GM19025 (cell line): Measurements from ENCODE around the gene IL25.
"Not testable (repeated sequence)": the region's sequence is repeated elsewhere in the genome, so short reads cannot be mapped to it uniquely, and the experiment has no call there.

ENCODE experiments used
- ATAC-seq: cut with Tn5 transposase; IDR thresholded peaks from one replicate; pipeline ENCODE4 v1.9.1; 2021; ENCODE audit warnings: mild to moderate bottlenecking, low read depth, moderate library complexity; ENCODE audit not compliant: unreplicated experiment

The IL25 gene

DNA sequence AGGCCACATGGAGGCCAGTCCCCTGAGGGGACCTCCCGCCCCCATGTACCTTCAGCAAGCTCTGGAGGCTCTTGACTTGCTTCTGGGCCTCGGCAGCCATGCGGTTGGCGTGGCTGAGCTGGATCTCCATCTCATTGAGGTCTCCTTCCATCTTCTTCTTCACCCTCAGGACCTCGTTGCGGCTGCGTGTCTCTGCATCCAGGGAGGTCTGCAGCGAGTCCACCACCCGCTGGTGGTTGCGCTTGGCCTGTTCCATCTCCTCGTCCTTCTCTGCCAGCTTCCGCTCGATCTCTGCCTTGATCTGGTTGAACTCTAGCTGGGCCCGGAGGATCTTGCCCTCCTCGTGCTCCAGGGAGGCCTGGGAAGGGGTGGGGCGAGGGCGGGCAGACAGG, 13.7 kb downstream of the IL25 start:
- not testable (repeated sequence) for ATAC-seq

DNA sequence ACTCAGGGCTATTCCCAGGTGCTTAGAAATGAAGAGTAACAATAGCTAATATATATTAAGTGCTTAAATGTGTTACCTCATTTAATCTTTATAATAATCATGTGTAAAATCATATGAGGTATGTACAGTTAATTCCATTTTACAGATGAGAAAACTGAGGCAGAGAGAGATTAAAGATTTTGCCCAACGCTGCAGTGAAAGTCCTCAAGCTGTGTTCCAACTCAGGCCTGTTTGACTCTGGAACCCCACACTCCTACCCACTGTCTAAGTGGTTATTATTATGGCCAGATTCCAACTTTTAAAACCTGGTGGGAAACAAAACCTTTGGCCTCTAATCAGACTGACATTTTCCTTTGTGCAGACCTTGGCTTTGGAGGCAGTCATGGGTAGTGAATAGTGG, 14.4 kb downstream of the IL25 start:
- no peak for ATAC-seq

DNA sequence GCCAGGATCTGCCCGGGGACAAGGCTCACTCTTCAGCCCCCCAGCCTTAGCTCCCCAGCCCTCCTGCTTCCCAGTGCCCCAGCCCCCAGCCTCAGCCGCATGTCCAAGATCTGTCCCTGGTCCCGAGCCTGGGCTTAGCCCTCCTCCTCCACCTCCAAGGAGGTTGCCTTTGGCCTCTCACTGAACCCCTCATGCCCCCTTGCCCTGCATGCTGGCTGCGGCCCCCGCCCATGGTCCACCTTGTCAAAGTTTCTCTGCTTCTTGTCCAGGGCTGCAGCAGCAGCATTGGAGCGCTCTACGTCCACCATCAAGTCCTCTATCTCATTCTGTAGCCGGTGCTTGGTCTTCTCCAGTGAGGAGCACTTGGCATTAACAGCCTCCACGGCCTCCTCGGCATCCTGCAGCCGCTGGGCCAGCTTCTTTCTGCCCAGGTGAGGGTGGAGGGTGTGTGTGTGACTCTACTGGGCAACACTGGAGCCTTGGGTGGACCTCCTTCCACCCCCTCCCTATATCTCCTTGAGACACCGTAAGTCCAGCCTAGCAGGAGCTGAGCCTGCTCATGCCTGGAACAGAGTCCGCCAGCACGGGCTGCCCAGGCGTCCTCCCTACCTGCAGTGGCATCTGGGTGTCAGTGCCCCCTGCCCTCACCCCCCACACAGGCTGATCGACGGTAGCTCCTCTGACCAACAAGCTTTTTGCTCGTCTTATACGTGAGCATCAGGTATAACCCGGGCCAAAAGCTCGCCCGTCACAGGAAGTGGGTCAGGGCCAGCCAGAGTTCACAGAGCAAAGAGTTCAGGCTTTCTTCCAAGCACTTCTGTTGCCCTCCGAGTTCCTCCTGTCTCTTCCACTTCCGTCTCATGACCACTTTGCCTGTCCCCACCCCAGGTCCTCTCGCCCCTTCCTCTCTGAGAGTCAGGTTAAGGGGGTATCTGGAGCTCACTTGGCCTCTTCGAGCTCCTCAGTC, 15.6 kb downstream of the IL25 start:
- ATAC-seq: no peak

DNA sequence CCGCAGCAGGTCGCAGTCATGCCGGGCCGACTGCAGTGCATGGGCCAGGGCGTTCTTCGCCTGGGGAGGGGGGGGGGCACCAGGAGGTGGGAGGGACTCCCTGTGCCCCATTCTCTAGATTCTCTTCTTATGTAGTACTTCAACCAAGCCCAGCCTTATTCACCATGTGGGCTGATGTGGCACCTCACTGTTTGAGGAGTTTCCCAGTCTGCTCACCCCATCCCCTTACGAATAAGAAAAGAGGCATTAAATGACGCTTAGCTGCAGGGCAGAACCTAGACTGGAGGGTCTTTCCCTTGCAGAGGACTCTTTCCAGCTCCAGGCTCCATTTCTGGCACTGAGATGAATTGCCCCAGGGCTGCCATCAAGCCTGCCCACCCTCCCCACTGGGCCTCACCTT, 16.4 kb downstream of the IL25 start:
- ATAC-seq: no peak

DNA sequence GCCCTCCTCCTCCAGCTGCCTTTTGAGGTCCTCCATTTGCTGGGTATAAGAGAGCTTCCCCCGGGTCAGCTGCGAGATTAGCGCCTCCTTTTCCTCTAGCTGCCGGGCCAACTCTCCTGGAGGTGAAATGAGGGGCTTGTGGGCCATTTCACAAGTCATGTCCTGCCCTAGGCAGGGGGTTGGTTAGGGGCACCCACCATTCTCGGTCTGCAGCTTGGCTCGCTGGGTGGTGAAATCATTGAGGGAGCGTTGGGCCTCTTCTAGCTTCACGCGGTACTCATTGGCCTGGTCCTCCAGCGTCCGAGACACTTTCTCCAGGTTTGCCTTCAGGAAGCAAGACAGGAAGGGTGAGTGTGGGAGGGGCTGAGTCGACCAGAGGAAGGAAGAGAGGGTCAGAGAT, 16.8 kb downstream of the IL25 start:
- ATAC-seq: no peak

DNA sequence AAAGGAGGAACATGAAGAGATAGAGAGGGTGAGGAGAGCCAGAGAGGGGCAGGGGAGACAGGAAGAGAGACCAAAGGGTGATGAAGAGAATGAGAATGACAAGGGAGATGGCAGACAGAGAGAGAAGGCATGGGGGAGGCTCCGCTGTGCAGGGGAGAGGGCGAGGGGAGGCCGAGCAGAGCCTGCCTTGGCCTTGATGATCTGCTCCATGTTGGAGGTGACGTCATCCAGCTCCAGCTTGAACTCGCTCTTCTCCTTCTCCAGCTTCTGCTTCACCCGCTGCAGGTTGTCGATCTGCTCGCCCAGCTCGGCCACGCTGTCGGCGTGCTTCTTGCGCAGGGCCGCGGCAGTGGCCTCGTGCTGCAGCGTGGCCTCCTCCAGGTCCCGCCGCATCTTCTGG, 17.3 kb downstream of the IL25 start:
- ATAC-seq: not testable (repeated sequence)

DNA sequence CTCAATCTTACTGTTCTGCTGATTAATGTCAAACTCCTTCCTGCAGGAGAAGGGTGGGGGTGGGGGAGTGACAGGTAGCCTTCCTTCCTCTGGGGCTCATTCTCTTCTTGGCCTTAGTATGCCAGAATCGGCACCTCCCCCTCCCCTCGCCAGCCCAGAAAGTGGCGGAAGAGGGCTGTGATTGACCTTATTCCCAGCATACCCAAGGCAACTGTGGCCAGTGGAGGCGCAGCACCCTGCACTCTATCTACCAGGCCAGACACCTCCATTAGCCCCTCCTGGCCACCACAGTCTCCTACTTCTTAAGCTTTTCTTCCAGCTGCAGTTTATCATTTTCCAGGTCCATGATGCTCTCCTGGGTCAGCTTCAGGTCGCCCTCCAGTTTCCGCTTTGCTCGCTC, 20.0 kb downstream of the IL25 start:
- no peak for ATAC-seq

DNA sequence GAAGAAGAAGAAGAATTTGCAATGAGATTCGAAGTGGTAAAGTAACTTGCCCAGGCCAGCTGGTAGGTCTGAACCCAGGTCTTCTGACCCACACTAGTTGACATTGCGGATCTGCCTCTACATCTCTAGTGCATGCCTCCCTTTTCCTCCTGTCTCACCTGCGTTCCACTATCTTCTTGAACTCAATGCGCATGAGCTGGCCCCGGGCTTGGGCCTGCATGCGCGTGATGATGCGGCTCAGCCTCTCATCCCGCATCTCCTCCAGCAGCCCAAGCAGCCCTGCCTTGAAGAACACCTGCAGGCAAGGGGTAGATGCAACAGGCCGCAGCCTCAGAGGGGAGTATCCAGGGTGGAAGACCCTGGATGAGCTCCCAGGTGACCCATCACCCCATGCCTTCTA, 23.5 kb downstream of the IL25 start:
- ATAC-seq: no peak

DNA sequence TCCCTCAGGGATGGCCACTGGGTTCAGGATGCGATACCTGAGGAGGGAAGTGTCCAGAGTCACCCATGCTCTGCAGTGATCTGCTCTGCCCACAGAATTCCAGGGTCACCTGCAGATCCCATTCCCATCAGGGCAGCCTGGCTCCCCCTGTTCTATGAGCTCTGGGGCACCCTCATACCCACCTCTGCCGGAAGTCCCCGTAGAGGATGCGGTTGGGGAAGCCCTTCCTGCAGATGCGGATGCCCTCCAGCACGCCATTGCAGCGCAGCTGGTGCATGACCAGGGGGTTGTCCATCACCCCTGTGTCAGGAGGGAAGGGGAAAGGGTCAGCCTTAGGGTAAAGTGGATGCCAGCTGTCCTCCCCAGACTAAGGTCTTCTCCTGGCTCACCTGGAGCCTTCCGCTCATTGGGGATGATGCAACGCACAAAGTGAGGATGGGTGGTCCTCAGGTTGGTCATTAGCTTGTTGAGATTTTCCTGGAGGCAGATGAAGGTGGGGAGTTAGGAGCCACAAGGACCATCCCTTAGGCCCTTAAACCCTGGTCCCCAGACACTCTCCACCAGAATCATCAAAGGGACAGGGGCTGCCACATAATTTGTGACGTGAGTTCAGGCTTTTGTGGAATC, 24.3 kb downstream of the IL25 start:
- ATAC-seq: no peak

DNA sequence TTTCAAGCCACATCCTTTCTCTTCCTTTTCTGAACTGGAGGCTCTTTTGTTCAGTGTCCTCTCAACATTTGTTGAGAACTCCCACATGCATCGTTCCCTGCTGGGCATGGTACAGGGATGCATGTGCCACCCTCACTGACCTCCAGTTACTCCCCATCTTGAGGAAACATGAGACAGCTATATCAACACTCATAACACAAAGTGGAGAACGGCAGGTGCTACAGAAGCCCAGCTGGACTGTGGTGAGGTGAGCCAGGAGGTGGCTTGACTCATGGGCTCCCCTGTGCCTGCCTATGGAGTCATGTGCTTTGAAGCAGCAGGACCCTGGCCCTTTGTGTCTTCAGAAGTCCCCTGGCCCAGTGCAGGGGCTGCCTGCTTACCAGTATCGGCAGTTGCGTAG, 25.7 kb downstream of the IL25 start:
- no peak for ATAC-seq

DNA sequence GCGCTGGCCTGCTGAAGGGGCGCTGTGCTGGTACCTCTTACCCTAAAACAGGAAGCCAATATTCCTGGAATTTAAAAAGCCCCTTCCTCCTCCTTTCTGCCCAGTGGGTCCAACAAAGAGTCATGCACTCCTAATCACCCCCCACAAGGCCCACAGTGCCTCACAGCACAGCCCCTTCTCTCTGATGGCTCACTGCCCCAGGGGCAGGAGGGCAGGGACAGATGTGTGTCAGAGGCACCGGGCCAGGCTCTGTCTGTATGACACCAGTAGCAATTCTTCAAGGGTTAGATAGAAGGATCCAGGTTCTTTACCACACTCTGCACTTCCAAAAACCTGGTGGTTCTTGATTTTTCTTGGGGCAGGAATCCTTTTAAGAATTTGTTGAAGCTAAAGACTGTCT, 26.5 kb downstream of the IL25 start:
- ATAC-seq: no peak

DNA sequence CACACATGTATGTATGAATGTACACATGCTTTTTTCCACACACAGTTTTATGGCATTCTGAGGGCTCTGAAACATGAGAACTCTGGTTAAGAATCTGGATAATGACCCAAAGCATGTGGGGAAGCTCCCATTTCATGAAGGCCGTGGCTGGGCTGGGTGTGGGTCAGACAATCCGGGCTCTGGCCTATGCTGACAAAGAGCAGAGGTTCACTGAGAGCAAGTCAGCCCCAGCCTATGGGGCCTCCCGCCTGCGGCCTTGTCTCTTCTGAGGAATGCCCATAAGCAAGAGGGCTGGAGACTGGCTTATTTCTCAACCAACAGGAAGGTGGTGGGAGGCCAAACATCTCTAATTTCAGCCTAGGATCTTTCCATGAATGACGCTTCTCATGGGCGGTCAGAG, 27.0 kb downstream of the IL25 start:
- no peak for ATAC-seq

DNA sequence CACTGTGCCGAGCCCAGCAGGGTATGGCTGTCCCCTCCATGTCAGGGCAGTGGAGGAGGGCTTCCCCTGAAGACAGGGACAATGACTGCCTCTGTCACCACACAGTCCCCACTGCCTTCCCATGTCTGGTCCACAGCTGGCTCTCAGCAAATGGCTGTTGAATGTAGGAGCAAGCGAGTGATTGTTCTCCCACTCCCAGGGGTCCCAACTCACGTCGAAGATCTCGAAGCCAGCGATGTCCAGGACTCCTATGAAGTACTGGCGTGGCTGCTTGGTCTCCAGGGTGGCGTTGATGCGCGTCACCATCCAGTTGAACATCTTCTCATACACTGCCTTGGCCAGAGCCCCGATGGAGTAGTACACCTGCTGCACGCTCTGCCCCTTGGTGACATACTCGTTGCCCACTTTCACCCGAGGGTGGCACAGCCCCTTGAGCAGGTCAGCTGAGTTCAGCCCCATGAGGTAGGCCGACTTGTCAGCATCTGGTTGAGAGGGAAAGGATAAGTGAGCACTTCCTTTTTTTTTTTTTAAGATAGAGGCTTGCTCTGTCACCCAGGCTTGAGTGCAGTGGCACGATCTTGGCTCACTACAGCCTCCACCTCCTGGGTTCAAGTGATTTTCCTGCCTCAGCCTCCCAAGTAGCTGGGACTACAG, 28.0 kb downstream of the IL25 start:
- not testable (repeated sequence) for ATAC-seq

DNA sequence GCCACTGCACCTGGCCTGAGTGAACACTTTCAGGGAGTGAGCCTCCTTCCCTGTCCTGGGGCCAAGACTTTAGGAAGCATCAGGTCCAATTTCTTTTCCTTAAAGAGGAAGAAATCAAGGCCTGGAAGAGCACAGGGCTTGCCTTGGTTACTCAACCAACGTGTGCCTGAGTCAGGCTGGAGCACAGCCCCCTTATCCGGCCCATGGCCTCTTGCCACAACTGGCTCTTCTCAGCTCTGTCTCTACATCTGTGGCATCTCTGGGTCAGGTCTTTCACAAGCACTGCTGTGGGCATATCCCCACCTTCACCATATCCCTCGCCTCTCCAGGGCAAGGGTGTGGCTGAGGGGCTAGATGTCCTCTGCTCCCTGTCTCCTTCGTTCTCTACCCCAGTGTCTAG, 28.7 kb downstream of the IL25 start:
- no peak for ATAC-seq

DNA sequence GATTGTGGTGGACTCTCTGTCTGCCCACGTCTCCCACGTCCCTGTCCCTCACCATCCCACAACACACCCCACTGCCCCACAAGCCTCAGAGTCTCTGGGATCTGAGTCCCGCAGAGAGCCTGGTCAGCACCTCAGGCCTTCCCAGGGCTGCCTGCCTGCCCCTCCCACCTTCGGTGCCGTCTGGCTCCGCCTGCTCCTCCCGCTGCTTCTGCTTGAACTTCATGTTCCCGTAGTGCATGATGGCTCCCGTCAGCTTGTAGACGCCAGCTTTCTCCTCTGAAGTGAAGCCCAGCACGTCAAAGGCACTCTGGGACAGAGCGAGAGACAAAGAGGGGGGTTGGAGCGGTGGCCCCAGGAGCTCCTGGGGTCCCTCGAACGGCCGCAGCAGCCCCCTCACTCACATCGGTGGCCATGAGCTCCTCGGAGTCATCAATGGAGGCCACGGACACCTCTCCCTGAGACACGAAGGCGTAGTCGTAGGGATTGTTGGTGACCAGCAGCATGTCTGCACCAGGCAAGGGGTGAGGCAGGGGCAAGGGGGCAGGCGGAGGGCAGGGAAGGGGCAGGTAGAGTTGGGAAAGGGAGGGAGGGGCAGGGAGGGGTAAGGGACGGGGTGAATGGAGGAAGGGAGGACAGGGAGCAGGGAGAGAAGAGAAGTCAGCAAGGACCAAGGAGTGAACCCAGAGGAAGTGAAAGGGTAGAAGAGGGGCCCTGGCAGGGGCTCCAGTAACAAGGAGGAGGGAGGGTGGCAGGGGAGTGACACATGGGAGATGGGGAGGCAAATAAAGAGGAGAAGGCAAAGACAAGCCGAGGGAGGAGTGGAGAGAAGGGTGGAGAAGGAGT, 29.9 kb downstream of the IL25 start:
- ATAC-seq: no peak

DNA sequence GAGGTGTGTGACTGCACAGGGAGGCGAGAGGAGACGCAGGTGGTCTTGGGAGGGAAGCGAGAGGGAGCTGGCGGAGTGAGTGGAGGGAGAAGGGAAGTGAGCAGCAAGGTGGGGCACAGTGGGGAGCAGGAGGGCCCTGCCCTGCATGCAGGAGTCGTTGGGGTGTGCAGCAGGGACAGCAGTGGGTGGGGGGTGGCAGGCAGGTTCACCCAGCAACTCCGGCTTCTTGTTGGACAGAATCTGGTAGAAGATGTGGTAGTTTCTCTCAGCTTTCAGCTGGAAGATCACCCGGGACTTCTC, 30.5 kb downstream of the IL25 start:
- no peak for ATAC-seq

DNA sequence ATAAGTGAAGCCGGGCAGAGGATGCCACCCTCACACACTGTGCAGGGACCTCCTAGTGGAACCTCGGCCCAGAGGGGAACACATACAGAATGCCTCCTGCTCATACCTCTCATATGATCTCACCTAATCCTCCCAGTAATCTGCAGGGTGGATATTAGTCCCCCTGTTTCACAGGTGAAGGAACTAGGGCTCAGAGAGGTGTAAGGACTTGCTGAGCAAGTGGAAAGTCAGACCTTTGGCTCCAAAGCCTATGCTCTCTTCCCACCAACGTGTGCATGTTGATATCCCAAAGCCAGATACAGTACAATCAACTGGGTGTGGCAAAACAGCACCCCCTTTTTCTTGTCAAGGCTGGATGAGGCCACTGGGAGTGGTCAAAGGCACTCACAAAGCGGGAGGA, 31.3 kb downstream of the IL25 start:
- no peak for ATAC-seq

DNA sequence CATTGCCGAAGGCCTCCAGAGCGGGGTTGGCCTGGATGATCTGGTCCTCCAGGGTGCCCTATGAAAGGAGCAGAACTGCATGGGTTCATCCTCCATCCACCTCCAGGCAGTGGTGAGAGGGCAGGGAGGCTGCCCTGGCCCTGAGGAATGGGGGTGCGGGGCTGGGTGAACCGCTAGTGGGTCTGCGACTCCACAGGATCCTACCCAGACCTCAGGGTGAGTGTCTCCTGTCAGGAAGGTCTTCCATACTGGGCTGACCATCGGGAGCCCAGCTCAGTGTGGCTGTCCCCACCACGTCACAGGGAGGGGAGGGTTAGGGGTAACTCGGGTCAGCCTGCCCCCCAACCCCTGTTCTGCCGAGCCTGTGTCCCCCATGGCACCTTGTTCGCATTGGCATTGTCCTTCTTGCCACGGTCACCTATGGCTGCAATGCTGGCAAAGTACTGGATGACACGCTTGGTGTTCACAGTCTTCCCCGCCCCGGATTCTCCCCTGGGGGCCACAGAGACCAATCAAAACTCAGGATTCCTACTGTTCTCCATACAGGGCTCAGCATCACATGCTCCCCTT, 31.8 kb downstream of the IL25 start:
- no peak for ATAC-seq

DNA sequence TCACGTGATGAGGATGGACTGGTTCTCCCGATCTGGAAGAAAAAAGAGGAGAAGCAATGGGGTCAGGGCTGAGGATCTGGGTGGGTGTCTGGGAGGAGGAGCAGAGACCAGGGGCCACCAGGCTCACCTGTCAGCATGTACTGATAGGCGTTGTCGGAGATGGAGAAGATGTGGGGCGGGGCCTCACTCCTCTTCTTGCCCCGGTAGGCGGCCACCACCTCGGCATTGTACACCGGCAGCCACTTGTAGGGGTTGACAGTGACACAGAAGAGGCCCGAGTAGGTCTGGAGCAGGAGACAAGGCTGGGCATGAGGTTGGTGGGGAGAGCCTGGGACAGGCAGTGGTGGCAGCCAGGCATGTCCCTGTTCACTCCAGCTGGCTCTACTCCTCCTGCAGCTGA, 32.5 kb downstream of the IL25 start:
- no peak for ATAC-seq

DNA sequence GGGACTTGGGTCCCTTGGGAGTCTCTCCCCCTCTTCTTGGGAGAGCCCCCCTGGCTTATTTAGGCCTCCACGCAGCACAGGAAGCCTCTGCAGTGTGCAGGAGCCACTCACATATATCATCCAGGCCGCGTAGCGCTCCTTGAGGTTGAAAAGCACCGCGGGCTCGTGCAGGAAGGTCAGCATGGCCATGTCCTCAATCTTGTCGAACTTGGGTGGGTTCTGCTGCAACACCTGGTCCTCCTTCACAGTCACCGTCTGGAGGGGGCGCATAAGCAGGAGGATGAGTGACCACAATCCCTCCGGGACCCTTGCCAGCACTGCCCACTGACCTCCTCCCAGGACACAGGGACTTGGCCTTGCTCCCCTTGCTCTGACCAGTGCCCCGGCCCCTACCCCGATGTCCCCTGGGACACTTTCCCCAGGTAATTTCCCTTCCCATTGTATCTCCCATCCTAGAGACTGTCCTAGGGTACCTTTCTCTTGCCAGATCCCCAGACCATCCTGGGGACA, 33.0 kb downstream of the IL25 start:
- ATAC-seq: no peak
